ENCODE measurements around the gene RAB1A.

DNA sequence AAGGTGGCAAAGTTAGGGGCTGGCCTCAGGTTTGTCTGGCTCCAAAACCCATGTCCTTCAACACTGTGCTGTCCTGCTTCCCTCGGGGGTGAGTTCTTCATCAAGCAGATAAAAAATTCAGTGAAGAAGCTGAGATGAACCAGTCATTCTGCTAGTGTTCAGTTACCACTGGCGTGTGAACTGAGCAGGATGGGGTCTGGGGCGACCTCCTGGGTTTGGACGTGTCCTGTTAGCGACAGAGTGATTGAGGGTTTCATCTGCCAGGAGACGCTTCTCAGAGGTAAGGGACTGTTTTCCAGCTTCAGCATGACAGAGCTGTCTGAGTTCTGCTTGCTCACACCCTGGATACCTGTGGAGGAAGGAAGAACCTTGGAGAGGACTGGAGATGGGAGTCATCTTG, 59.0 kb downstream of the RAB1A start:
- TF ChIP-seq, protein P1, sequence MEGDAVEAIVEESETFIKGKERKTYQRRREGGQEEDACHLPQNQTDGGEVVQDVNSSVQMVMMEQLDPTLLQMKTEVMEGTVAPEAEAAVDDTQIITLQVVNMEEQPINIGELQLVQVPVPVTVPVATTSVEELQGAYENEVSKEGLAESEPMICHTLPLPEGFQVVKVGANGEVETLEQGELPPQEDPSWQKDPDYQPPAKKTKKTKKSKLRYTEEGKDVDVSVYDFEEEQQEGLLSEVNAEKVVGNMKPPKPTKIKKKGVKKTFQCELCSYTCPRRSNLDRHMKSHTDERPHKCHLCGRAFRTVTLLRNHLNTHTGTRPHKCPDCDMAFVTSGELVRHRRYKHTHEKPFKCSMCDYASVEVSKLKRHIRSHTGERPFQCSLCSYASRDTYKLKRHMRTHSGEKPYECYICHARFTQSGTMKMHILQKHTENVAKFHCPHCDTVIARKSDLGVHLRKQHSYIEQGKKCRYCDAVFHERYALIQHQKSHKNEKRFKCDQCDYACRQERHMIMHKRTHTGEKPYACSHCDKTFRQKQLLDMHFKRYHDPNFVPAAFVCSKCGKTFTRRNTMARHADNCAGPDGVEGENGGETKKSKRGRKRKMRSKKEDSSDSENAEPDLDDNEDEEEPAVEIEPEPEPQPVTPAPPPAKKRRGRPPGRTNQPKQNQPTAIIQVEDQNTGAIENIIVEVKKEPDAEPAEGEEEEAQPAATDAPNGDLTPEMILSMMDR (IDR thresholded peaks at IDR 0.05; ENCODE audit: low read depth, low read length, poor library complexity, severe bottlenecking) = no peak
- no peak for TF ChIP-seq EZH2phosphoT487 (IDR thresholded peaks at IDR 0.05; ENCODE audit: borderline replicate concordance, low read length)

Data from DOHH2 (cell line).